Activated B cell treated with CpG ODN at 0.5 μM for 24 hours (primary cell): ENCODE results near the gene PTPRE. TPM values are rescaled to one million over a fixed set of nuclear protein-coding genes. Genes with fewer than 3 reads are reported as not detected.
A peak's percentile ranks its signal among the peaks of the same experiment; 100 is the strongest.

ENCODE experiments used
- ATAC-seq: fragments of 200-7000 bp; cut with Tn5 transposase; one replicate; pipeline ENCODE4 v1.10.0; 2021; ENCODE audit warnings: low read depth, mild to moderate bottlenecking, moderate library complexity
- CTCF ChIA-PET: fragments of 350-600 bp; sonication (Branson Sonifier 250); formaldehyde crosslinking; loops from one replicate; lab custom pipeline; 2021; ENCODE audit warnings: antibody characterized with exemption; lab: Charles Lee
- POLR2A ChIA-PET: fragments of 350-600 bp; sonication (Branson Sonifier 250); formaldehyde crosslinking; loops from one replicate; lab custom pipeline; 2021; ENCODE audit warnings: antibody characterized with exemption; lab: Charles Lee
- DNase-seq: peaks from one replicate; pipeline ENCODE4 v3.0.0; 2022
- H3K27ac Mint-ChIP-seq: one replicate; pipeline ENCODE4 v1.8.0; 2020; ENCODE audit warnings: mixed read lengths
- H3K27me3 Mint-ChIP-seq: one replicate; pipeline ENCODE4 v1.8.0; 2021; ENCODE audit warnings: mixed read lengths
- H3K36me3 Mint-ChIP-seq: one replicate; pipeline ENCODE4 v1.8.0; 2021; ENCODE audit warnings: low read depth, mixed read lengths
- H3K4me1 Mint-ChIP-seq: one replicate; pipeline ENCODE4 v1.8.0; 2021; ENCODE audit warnings: mixed read lengths
- H3K4me3 Mint-ChIP-seq: one replicate; pipeline ENCODE4 v1.8.0; 2020; ENCODE audit warnings: mild to moderate bottlenecking, mixed read lengths
- H3K9me3 Mint-ChIP-seq: one replicate; pipeline ENCODE4 v1.8.0; 2020; ENCODE audit warnings: mixed read lengths
- intact Hi-C: fragments of 100-400 bp; cut with micrococcal nuclease; formaldehyde crosslinking; loops from one replicate; pipeline ENCODE4 v1.15.1; 2024
- total RNA-seq: library from RNA; stranded (reverse); gene quantifications from 2 replicates; pipeline ENCODE4 v1.2.3, GENCODE V29; 2022
- TF ChIP-seq, protein P1 (sequence below): fragments of 200-600 bp; IDR thresholded peaks from one replicate; pipeline ENCODE4 v1.8.0; 2022; ENCODE audit warnings: antibody characterized with exemption, mild to moderate bottlenecking

Gene PTPRE
- total RNA-seq, 1 donor from 2014 or later = 36.8 TPM

DNA sequence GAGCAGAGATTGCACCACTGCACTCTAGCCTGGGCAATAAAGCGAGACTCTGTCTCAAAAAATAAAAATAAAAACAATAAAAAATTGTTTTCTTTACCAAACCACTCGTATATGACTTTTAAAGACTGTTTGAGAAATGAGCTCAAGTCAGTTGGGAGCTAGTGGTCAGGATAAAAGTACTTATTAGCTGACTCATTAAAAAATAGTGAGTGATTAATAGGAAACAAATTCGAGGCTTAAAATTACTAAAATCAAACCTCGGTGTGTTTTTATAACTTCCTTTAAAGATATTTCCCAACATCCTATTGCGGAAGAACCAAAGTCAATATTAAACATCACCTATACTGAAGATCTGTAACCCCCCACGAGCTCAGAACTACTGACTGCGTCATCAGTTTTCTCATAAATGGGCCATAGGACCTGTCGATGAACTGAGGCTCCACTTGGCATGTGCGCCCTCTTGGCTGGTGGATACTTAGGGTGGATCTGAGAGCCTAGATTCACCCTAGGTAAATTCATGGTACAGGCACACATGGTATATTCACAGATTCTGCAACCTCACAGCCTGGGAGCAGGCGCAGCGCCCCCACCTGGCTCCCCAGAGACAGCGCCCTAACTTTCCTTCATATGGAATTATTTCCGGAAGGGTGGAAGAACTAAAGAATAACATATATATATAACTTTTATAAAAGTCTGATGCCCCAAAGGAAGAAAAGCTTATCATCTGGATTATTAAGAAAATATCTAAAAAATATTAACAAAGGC is 210.1 kb downstream of the PTPRE start:
- intact Hi-C loops = loop anchor here (5.0 kb wide), 1 partner anchor 40 kb away; no protein-coding TSS in a partner anchor
- POLR2A ChIA-PET = no interaction called here
- DNase-seq (no peak), ATAC-seq (no peak)
- no peak overlapping the region for H3K4me3 Mint-ChIP-seq
- CTCF ChIA-PET = no interaction called here
- no peaks in the 10 kb centered on the region for H3K27me3 Mint-ChIP-seq
- H3K27ac Mint-ChIP-seq = no peak overlapping the region
- no peaks in the 10 kb centered on the region for H3K9me3 Mint-ChIP-seq
- no peaks in the 10 kb centered on the region for H3K4me1 Mint-ChIP-seq
- TF ChIP-seq, protein P1, sequence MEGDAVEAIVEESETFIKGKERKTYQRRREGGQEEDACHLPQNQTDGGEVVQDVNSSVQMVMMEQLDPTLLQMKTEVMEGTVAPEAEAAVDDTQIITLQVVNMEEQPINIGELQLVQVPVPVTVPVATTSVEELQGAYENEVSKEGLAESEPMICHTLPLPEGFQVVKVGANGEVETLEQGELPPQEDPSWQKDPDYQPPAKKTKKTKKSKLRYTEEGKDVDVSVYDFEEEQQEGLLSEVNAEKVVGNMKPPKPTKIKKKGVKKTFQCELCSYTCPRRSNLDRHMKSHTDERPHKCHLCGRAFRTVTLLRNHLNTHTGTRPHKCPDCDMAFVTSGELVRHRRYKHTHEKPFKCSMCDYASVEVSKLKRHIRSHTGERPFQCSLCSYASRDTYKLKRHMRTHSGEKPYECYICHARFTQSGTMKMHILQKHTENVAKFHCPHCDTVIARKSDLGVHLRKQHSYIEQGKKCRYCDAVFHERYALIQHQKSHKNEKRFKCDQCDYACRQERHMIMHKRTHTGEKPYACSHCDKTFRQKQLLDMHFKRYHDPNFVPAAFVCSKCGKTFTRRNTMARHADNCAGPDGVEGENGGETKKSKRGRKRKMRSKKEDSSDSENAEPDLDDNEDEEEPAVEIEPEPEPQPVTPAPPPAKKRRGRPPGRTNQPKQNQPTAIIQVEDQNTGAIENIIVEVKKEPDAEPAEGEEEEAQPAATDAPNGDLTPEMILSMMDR = no peak
- no peaks in the 10 kb centered on the region for H3K36me3 Mint-ChIP-seq

DNA sequence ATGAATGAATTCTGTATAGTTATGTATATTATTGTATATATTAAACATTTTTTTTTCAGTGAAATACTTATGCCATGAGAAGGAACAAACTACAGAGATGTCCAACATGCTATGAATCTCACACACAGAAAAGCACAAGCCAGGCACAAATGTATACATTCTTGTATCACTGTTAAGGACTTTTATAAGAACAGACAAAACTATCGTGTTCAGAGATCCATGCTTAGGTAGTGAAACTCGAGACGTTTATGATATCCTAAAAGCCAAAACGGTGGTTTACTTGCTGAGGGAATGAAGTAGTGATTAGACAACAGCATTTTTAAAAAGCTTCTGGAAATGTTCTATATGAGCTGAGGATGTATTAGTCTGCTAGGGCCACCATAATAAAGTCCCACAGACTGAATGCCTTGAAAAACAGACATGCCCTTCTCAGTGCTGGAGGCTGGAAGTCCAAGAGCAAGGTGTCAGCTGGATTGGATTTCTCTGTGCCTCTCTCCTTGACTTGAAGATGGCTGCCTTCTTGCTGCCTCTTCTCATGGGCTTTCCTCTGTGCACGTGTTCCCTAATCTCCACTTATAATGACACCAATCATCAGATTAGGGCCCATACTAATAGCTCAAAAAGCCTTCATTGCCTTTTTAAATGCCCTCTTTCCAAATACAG is 215.0 kb downstream of the PTPRE start:
- H3K9me3 Mint-ChIP-seq = no peaks in the 10 kb centered on the region
- H3K4me1 Mint-ChIP-seq = peaks cover 14% of the 10 kb centered on the region
- no peaks in the 10 kb centered on the region for H3K36me3 Mint-ChIP-seq
- no peak overlapping the region for H3K27ac Mint-ChIP-seq
- ATAC-seq (no peak), DNase-seq (no peak)
- TF ChIP-seq, protein P1 = no peak
- peaks cover 22% of the 10 kb centered on the region for H3K27me3 Mint-ChIP-seq
- CTCF ChIA-PET = interaction anchor here (1.6 kb wide), 1 partner anchor 87 kb away, joined by 4 read pairs; no protein-coding TSS in a partner anchor
- H3K4me3 Mint-ChIP-seq = no peak overlapping the region
- POLR2A ChIA-PET = no interaction called here
- intact Hi-C loops = no loop called here

DNA sequence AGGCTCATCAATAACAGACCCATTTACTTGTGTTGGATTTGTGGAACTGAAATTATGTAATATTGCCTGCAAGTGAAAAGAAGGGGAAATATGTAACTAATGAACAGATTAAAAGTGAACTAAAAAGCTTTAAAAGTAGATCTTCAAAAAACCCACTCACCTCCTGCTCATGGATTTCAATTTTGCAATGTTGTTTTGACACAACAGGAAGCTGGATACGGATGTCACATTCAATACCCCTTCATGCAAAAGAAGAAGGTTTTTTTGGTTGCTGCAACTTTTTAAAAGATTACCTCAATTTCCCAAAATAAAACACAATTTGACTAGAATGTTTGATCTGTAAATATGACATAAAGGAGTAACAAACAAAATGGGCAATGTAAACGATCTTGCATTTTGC is 216.0 kb downstream of the PTPRE start:
- ATAC-seq (no peak), DNase-seq (no peak)
- Mint-ChIP-seq H3K4me1 (peaks cover 18% of the 10 kb centered on the region), H3K36me3 (no peaks in the 10 kb centered on the region), H3K4me3 (no peak overlapping the region), H3K27me3 (peaks cover 22% of the 10 kb centered on the region), H3K27ac (no peak overlapping the region), H3K9me3 (no peaks in the 10 kb centered on the region)
- intact Hi-C loops = no loop called here
- CTCF ChIA-PET = interaction anchor here (1.6 kb wide), 1 partner anchor 88 kb away, joined by 4 read pairs; no protein-coding TSS in a partner anchor
- TF ChIP-seq, protein P1 = no peak
- POLR2A ChIA-PET = no interaction called here

DNA sequence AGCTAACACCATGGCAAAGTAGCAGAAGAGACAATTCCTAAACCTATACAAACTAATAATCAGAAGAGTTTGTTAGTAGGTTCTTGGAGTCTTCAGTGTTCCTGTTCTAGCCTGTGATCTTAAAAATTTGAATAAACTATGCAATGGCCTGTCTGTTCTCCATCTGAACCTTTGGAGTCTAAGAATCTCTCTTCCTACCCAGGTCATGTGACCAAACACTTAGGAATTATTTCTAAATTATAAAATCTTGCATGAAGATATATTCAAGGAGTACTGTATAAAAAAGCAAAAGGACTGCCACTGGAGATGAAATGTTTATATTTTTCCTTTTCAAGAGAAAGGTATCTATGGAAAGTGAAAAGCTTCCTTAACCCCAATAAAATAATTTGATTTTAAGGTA is 216.9 kb downstream of the PTPRE start:
- H3K27me3 Mint-ChIP-seq = peaks cover 22% of the 10 kb centered on the region
- CTCF ChIA-PET = no interaction called here
- H3K9me3 Mint-ChIP-seq = no peaks in the 10 kb centered on the region
- H3K36me3 Mint-ChIP-seq = no peaks in the 10 kb centered on the region
- POLR2A ChIA-PET = no interaction called here
- H3K4me3 Mint-ChIP-seq = no peak overlapping the region
- TF ChIP-seq, protein P1 = no peak
- H3K27ac Mint-ChIP-seq = no peak overlapping the region
- H3K4me1 Mint-ChIP-seq = peaks cover 18% of the 10 kb centered on the region
- ATAC-seq (no peak), DNase-seq (no peak)
- intact Hi-C loops = no loop called here

DNA sequence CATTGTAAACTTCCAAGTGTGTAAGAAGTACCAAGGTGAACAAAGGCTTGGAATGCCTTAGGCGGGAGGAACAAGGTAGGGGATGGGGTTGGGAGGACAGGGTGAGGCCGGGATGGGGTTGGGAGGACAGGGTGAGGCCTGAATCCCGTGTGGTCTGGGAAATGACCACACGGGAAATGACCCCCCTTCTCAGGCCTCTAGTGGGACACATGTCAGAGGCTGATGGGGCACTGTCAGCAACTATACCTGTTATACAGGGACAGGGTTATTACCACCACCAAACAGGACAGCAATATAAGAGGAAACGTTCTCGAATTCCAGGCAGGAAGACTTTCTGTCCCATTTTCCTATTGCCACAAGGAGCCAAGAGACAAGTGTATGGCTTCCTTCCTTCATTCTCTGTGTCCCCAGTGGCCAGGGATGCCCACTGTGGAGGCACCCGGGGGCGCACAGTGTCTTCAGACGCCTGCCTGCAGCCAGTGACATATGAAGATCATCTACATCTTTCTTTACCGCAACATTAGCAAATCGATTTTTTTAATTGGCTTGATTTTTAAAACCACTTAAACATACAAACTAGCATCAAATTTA is 218.0 kb downstream of the PTPRE start:
- POLR2A ChIA-PET = interaction anchor here (3.4 kb wide), 1 partner anchor 22 kb away, joined by 10 read pairs; no protein-coding TSS in a partner anchor
- TF ChIP-seq, protein P1 = no peak
- no peaks in the 10 kb centered on the region for H3K9me3 Mint-ChIP-seq
- CTCF ChIA-PET = interaction anchor here (0.6 to 1.3 kb wide), 2 partner anchors 56 to 120 kb away, joined by 3 to 5 read pairs; no protein-coding TSS in a partner anchor
- peak overlapping the region; percentile 86 for H3K4me3 Mint-ChIP-seq
- intact Hi-C loops = loop anchor here (5.0 kb wide), 2 partner anchors 273 to 1342 kb away; partner anchors contain the start of gene MGMT
- no peaks in the 10 kb centered on the region for H3K36me3 Mint-ChIP-seq
- no peak overlapping the region for H3K27ac Mint-ChIP-seq
- H3K27me3 Mint-ChIP-seq = peaks cover 22% of the 10 kb centered on the region
- no peak for DNase-seq
- no peak for ATAC-seq
- H3K4me1 Mint-ChIP-seq = peaks cover 18% of the 10 kb centered on the region
